ENCODE data around the gene USPL1.

Gene USPL1

DNA sequence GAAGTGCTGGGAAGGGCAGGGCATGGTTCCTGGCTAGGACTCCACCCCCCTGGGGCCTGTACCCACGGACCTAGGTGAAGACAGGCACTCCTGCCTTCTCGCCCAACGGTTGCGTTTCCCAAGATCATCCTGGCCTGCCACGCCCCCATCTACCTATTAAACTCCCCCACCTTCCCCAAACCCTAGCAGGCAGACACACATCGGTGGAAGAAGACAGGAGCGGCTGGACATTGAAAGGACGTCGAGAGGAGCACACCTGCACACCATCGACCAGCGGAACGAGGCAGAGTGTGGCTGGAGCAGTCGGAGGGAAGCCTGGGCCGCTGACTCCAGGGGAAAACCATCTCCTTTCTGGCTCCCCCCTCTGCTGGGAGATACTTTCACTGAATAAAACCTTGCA lies 72.0 kb downstream of the USPL1 start:
- peak overlapping the region; percentile 49 for H3K4me2 ChIP-seq (ENCODE audit: low read depth, low read length, poor library complexity, severe bottlenecking)
- no peaks in the 10 kb centered on the region for H3K9me2 ChIP-seq (replicated peaks; ENCODE audit: insufficient read depth, low read length)
- no peaks in the 10 kb centered on the region for H3K9me3 ChIP-seq (ENCODE audit: insufficient read depth, low read length)
- no peak overlapping the region for H3K27ac ChIP-seq (ENCODE audit: low read depth, low read length)
- H4K20me1 ChIP-seq (ENCODE audit: low read depth, low read length), result no peaks in the 10 kb centered on the region
- peak overlapping the region; percentile 38; the same call in 1 of the 2 replicates for H3K9ac ChIP-seq (ENCODE audit: low read length)
- H3F3A ChIP-seq (ENCODE audit: insufficient read depth), result no peaks in the 10 kb centered on the region
- peak overlapping the region; percentile 56 for H2AFZ ChIP-seq (ENCODE audit: low read depth, low read length, severe bottlenecking)
- no peak for TF ChIP-seq CTCF (IDR thresholded peaks at IDR 0.05; ENCODE audit: insufficient read depth, low read length, poor library complexity, severe bottlenecking)
- TF ChIP-seq EZH2phosphoT487 (conservative IDR thresholded peaks at IDR 0.05; ENCODE audit: low read length), result no peak
- H3K79me2 ChIP-seq (ENCODE audit: insufficient read depth, low read length), result no peaks in the 10 kb centered on the region
- H3K4me3 ChIP-seq (ENCODE audit: insufficient read depth, low read length, poor library complexity, severe bottlenecking), result peak overlapping the region; percentile 31
- H3K36me3 ChIP-seq (ENCODE audit: low read length), result no peaks in the 10 kb centered on the region
- H3K27me3 ChIP-seq (ENCODE audit: low read length), result no peaks in the 10 kb centered on the region

- Histone ChIP-seq H3K9me2 (replicated peaks; ENCODE audit: insufficient read depth, low read length) (no peaks in the 10 kb centered on the region), H3K27ac (ENCODE audit: low read depth, low read length) (no peak overlapping the region), H3F3A (ENCODE audit: insufficient read depth) (no peaks in the 10 kb centered on the region), H2AFZ (ENCODE audit: low read depth, low read length, severe bottlenecking) (peak overlapping the region; percentile 56), H3K9ac (ENCODE audit: low read length) (peak overlapping the region; percentile 38; the same call in 1 of the 2 replicates), H3K36me3 (ENCODE audit: low read length) (no peaks in the 10 kb centered on the region), H3K4me2 (ENCODE audit: low read depth, low read length, poor library complexity, severe bottlenecking) (peak overlapping the region; percentile 49), H3K79me2 (ENCODE audit: insufficient read depth, low read length) (no peaks in the 10 kb centered on the region), H4K20me1 (ENCODE audit: low read depth, low read length) (no peaks in the 10 kb centered on the region), H3K4me3 (ENCODE audit: insufficient read depth, low read length, poor library complexity, severe bottlenecking) (peak overlapping the region; percentile 31), H3K9me3 (ENCODE audit: insufficient read depth, low read length) (no peaks in the 10 kb centered on the region), H3K27me3 (ENCODE audit: low read length) (no peaks in the 10 kb centered on the region)
- TF ChIP-seq EZH2phosphoT487 (conservative IDR thresholded peaks at IDR 0.05; ENCODE audit: low read length), result no peak
- no peak for TF ChIP-seq CTCF (IDR thresholded peaks at IDR 0.05; ENCODE audit: insufficient read depth, low read length, poor library complexity, severe bottlenecking)
Measured at GRCh38 chr13:30690282-30691188, 72.8 kb downstream of the USPL1 start.

GRCh38 chr13:30692113-30692512 lies 74.4 kb downstream of the USPL1 start:
- H3K36me3 ChIP-seq (ENCODE audit: low read length), result no peaks in the 10 kb centered on the region
- H3K27ac ChIP-seq (ENCODE audit: low read depth, low read length), result no peak overlapping the region
- no peak overlapping the region for H3K4me3 ChIP-seq (ENCODE audit: insufficient read depth, low read length, poor library complexity, severe bottlenecking)
- no peaks in the 10 kb centered on the region for H3F3A ChIP-seq (ENCODE audit: insufficient read depth)
- H3K79me2 ChIP-seq (ENCODE audit: insufficient read depth, low read length), result no peaks in the 10 kb centered on the region
- H4K20me1 ChIP-seq (ENCODE audit: low read depth, low read length), result no peaks in the 10 kb centered on the region
- no peak overlapping the region for H3K4me2 ChIP-seq (ENCODE audit: low read depth, low read length, poor library complexity, severe bottlenecking)
- TF ChIP-seq CTCF (IDR thresholded peaks at IDR 0.05; ENCODE audit: insufficient read depth, low read length, poor library complexity, severe bottlenecking) (no peak), EZH2phosphoT487 (conservative IDR thresholded peaks at IDR 0.05; ENCODE audit: low read length) (no peak)
- H3K9me2 ChIP-seq (replicated peaks; ENCODE audit: insufficient read depth, low read length), result no peaks in the 10 kb centered on the region
- no peak overlapping the region for H3K9ac ChIP-seq (ENCODE audit: low read length)
- no peaks in the 10 kb centered on the region for H3K27me3 ChIP-seq (ENCODE audit: low read length)
- no peaks in the 10 kb centered on the region for H3K9me3 ChIP-seq (ENCODE audit: insufficient read depth, low read length)
- no peak overlapping the region for H2AFZ ChIP-seq (ENCODE audit: low read depth, low read length, severe bottlenecking)

All from SU-DHL-6 (cell line).